NCI-H2107 treated with DMSO at 0.1 percent for 48 hours (cell line): ENCODE measurements around the gene VDAC1.

Source experiments
- DNase-seq: peaks from one replicate; lab custom pipeline; 2025; ENCODE audit not compliant: unreplicated experiment; lab: John Stamatoyannopoulos, UW

The VDAC1 gene

GRCh38 chr5:133927300-133928180, 77.2 kb downstream of the VDAC1 start:
- DNase-seq, result no peak

DNA sequence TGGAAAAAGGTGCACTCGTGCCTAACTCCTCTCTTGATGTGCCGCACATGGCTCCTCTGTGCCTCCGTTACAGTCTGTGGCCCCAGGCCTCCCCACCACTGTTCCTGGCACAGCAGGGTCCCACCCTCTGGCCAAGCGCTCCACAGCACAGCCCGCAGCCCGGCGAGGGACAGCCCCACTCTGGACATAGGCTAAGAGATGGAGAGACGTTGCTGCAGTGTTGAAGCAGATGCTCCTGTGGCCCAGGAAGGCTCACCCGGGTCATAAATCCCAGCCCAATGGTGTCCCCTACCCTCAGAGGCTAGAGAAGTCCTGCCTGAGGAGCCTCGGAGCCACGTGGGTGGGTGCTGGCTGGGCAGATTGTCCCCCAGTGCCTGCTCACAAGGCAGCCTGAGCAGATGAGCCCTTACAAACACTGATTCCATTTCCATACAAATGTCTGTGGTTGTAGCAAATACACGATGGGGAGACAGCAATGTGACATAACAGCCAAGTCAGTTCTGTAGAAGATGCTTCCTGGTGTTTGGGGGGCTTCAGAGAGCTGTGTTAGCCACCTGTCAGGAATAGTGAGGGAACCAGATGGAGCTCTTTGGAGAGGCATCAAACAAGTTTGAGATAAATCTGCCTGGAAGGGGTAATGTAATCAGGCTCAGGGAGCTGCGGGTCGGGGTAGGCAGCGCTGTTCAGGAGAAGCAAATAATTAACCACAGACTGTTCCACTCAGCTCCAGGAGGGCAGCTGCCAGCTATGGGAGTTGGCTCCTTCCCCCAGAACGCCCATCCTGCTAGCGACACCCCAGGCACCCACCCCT, 78.1 kb downstream of the VDAC1 start:
- peak; percentile 18 for DNase-seq

- DNase-seq, result no peak
Observed at GRCh38 chr5:133925866-133926488, 78.8 kb downstream of the VDAC1 start.

DNA sequence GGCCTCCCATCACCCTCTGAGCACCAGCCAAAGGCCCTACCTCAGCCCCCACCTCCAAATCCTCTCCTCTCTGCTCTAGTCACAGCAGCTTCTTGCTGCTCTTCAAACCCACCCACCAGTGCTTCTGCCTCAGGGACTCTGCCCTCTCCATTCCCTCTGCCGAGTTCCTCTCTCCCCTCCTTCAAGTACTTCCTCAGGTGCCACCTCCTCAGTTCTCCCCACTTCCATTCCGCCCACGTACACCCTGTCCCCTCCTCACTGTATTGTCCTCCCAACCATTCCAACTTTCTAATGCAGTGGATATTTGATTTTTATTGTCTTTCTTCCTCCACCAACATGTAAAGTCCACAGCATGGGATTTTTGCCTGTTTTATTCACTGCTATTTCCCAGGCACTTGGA, 79.5 kb downstream of the VDAC1 start:
- no peak for DNase-seq

- no peak for DNase-seq
Observed at GRCh38 chr5:133924221-133924920, 80.4 kb downstream of the VDAC1 start.

- DNase-seq, result no peak
Observed at GRCh38 chr5:133921979-133922378, 82.8 kb downstream of the VDAC1 start.
